ENCODE measurements around the gene NDFIP1.

NDFIP1 gene

GRCh38 chr5:142119051-142119625, 10.6 kb downstream of the NDFIP1 start:
- Histone ChIP-seq H2AFZ (ENCODE audit: low read length, unreplicated experiment) (no peak overlapping the region), H3K27ac (ENCODE audit: low read depth, low read length) (no peak overlapping the region), H3K4me3 (ENCODE audit: low read depth, low read length) (no peak overlapping the region), H3K36me3 (ENCODE audit: insufficient read depth, low read length) (peaks cover 21% of the 10 kb centered on the region), H3K4me1 (ENCODE audit: control insufficient read depth, insufficient read depth, low read length, unreplicated experiment) (peaks cover 27% of the 10 kb centered on the region), H3K79me2 (ENCODE audit: control insufficient read depth, insufficient read depth, low read length, unreplicated experiment) (peaks cover 82% of the 10 kb centered on the region), H3K27me3 (ENCODE audit: insufficient read depth, low read length) (no peaks in the 10 kb centered on the region)

DNA sequence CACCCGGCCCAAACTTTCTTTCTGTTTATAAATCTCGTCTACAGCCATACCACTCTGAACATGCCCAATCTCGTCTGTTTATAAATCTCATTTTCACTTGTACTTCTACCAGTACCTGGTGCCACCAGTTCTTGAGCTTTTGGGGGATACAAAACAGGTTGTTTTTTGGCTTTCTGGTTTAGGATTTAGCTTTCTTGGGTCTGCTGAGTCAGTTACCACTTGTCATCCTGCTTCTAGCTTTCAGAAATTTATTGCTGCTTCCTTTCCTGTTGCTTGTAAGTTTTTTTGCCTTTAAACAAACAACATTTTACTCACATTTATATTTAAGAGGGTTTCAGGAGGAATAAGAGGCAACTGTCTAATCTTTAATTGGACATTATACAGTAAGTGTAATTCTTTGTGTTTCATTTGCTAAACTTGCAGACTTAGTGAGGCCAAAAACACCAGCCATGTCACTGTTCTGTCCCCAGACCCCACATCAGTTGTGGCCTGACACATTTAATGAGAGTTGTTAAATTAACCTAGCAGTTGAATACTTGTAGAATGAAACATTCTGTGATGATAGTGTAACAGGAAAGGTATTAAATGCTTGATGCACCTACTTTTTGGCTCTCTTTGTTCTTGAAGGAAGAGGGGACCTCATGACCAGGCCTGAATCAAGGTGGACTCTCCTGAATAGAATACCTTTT, 11.8 kb downstream of the NDFIP1 start:
- Histone ChIP-seq H3K27ac (ENCODE audit: low read depth, low read length) (no peak overlapping the region), H3K27me3 (ENCODE audit: insufficient read depth, low read length) (no peaks in the 10 kb centered on the region), H3K36me3 (ENCODE audit: insufficient read depth, low read length) (peaks cover 26% of the 10 kb centered on the region), H2AFZ (ENCODE audit: low read length, unreplicated experiment) (no peak overlapping the region), H3K4me1 (ENCODE audit: control insufficient read depth, insufficient read depth, low read length, unreplicated experiment) (peaks cover 22% of the 10 kb centered on the region), H3K4me3 (ENCODE audit: low read depth, low read length) (no peak overlapping the region), H3K79me2 (ENCODE audit: control insufficient read depth, insufficient read depth, low read length, unreplicated experiment) (peaks cover 85% of the 10 kb centered on the region)

- H3K79me2 ChIP-seq (ENCODE audit: control insufficient read depth, insufficient read depth, low read length, unreplicated experiment): peaks cover 90% of the 10 kb centered on the region
- H2AFZ ChIP-seq (ENCODE audit: low read length, unreplicated experiment): no peak overlapping the region
- H3K4me3 ChIP-seq (ENCODE audit: low read depth, low read length): no peak overlapping the region
- no peaks in the 10 kb centered on the region for H3K27me3 ChIP-seq (ENCODE audit: insufficient read depth, low read length)
- H3K4me1 ChIP-seq (ENCODE audit: control insufficient read depth, insufficient read depth, low read length, unreplicated experiment): peaks cover 14% of the 10 kb centered on the region
- H3K36me3 ChIP-seq (ENCODE audit: insufficient read depth, low read length): peaks cover 26% of the 10 kb centered on the region
- no peak overlapping the region for H3K27ac ChIP-seq (ENCODE audit: low read depth, low read length)
Measured at GRCh38 chr5:142122121-142122520, 13.5 kb downstream of the NDFIP1 start.

DNA sequence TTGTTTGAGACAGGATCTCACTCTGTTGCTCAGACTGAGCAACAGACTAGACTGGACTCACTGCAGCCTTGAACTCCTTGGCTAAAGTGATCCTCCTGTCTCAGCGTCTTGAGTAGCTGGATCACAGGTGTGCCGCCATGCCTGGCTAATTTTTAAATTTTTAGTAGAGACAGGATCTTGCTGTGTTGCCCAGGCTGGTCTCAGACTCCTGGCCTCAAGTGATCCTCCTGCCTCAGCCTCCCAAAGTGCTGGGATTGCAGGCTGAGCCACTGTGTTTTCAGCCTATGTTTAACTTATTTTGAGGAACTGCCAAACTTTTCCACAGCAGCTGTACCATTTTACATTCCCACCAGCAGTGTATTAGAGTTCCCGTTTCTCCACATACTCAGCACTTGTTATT, 16.8 kb downstream of the NDFIP1 start:
- no peak overlapping the region for H3K4me3 ChIP-seq (ENCODE audit: low read depth, low read length)
- H3K79me2 ChIP-seq (ENCODE audit: control insufficient read depth, insufficient read depth, low read length, unreplicated experiment): peaks cover 90% of the 10 kb centered on the region
- no peak overlapping the region for H3K27ac ChIP-seq (ENCODE audit: low read depth, low read length)

DNA sequence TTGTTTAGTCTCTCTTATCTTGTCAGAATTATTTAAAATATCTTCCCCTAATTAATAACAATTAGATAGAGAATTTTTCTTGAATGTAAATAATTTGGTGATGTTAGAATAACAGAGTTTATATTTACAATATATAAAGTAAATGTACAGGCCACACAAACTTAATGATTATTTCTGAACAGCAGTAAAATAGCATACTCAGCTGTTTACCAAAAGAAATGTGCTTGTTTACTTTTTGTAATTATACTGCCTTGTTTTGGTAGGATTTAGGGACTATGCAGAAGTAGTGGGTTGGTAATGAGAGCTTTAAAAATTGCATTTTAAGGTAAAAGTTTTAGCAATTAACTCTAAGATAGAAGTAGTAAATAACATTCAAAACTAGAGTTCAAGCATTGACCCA, 17.4 kb downstream of the NDFIP1 start:
- no peak overlapping the region for H3K27ac ChIP-seq (ENCODE audit: low read depth, low read length)
- no peaks in the 10 kb centered on the region for H3K27me3 ChIP-seq (ENCODE audit: insufficient read depth, low read length)
- no peak overlapping the region for H2AFZ ChIP-seq (ENCODE audit: low read length, unreplicated experiment)
- H3K4me1 ChIP-seq (ENCODE audit: control insufficient read depth, insufficient read depth, low read length, unreplicated experiment): peaks cover 21% of the 10 kb centered on the region
- H3K79me2 ChIP-seq (ENCODE audit: control insufficient read depth, insufficient read depth, low read length, unreplicated experiment): peaks cover 90% of the 10 kb centered on the region
- peaks cover 21% of the 10 kb centered on the region; the same call in 1 of the 2 replicates for H3K36me3 ChIP-seq (ENCODE audit: insufficient read depth, low read length)
- no peak overlapping the region for H3K4me3 ChIP-seq (ENCODE audit: low read depth, low read length)

More for the DNA sequence above, 16.8 kb downstream of the NDFIP1 start:
- H3K4me1 ChIP-seq (ENCODE audit: control insufficient read depth, insufficient read depth, low read length, unreplicated experiment): peaks cover 25% of the 10 kb centered on the region
- no peaks in the 10 kb centered on the region for H3K27me3 ChIP-seq (ENCODE audit: insufficient read depth, low read length)
- peaks cover 23% of the 10 kb centered on the region; the same call in 1 of the 2 replicates for H3K36me3 ChIP-seq (ENCODE audit: insufficient read depth, low read length)
- H2AFZ ChIP-seq (ENCODE audit: low read length, unreplicated experiment): no peak overlapping the region

GRCh38 chr5:142128675-142129208, 20.2 kb downstream of the NDFIP1 start:
- Histone ChIP-seq H3K79me2 (ENCODE audit: control insufficient read depth, insufficient read depth, low read length, unreplicated experiment) (peaks cover 74% of the 10 kb centered on the region), H3K27me3 (ENCODE audit: insufficient read depth, low read length) (no peaks in the 10 kb centered on the region), H3K36me3 (ENCODE audit: insufficient read depth, low read length) (peaks cover 20% of the 10 kb centered on the region; the same call in 1 of the 2 replicates), H3K4me1 (ENCODE audit: control insufficient read depth, insufficient read depth, low read length, unreplicated experiment) (peaks cover 21% of the 10 kb centered on the region), H2AFZ (ENCODE audit: low read length, unreplicated experiment) (no peak overlapping the region), H3K27ac (ENCODE audit: low read depth, low read length) (peak overlapping the region; percentile 39), H3K4me3 (ENCODE audit: low read depth, low read length) (peak overlapping the region; percentile 70)

DNA sequence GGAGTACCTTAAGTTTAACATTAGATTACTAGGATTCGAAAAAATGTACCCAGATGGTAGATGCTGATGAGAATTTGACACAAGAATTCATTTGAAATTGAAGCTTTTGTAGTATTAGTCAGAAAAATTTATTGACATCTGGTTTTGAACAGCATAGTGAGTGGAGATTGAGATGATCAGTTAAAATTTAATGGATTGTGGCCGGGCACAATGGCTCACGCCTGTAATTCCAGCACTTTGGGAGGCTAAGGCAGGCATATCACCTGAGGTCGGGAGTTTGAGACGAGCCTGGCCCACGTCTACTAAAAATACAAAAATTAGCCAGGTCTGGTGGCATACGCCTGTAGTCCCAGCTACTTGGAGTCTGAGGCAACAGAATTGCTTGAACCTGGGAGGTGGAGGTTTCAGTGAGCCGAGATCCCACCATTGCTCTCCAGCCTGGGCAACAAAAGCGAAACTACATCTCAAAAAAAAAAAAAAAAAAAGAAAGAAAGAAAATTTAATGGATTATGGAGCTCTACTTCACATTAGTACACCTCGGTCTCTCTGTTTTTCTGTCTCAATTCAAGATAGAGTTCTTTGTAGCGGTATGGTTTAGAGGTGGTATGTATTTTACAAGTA, 21.0 kb downstream of the NDFIP1 start:
- Histone ChIP-seq H3K27me3 (ENCODE audit: insufficient read depth, low read length) (no peaks in the 10 kb centered on the region), H3K4me1 (ENCODE audit: control insufficient read depth, insufficient read depth, low read length, unreplicated experiment) (peaks cover 21% of the 10 kb centered on the region), H2AFZ (ENCODE audit: low read length, unreplicated experiment) (no peak overlapping the region), H3K79me2 (ENCODE audit: control insufficient read depth, insufficient read depth, low read length, unreplicated experiment) (peaks cover 69% of the 10 kb centered on the region), H3K4me3 (ENCODE audit: low read depth, low read length) (peak overlapping the region; percentile 70), H3K27ac (ENCODE audit: low read depth, low read length) (peak overlapping the region; percentile 52), H3K36me3 (ENCODE audit: insufficient read depth, low read length) (peaks cover 14% of the 10 kb centered on the region; the same call in 1 of the 2 replicates)

DNA sequence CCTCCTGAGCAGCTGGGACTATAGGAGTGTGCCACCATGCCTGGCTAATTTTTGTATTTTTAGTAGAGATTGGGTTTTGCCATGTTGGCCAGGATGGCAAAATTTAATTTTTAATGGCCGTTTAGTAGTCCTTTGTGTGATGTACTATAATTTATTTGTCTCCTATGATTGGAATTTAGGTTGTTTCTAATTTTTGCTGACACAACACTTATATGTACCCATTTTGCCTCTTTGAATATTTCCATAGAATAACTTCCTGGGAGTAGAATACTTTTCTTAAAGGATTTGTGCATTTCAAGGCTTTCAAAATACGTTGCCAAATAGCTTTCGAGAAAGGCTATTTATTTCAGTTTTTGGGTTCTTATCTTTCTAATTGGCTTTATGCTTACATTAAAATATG, 22.8 kb downstream of the NDFIP1 start:
- Histone ChIP-seq H3K27ac (ENCODE audit: low read depth, low read length) (no peak overlapping the region), H3K4me3 (ENCODE audit: low read depth, low read length) (no peak overlapping the region), H2AFZ (ENCODE audit: low read length, unreplicated experiment) (no peak overlapping the region), H3K36me3 (ENCODE audit: insufficient read depth, low read length) (peaks cover 22% of the 10 kb centered on the region; the same call in 1 of the 2 replicates), H3K27me3 (ENCODE audit: insufficient read depth, low read length) (no peaks in the 10 kb centered on the region), H3K4me1 (ENCODE audit: control insufficient read depth, insufficient read depth, low read length, unreplicated experiment) (peaks cover 21% of the 10 kb centered on the region), H3K79me2 (ENCODE audit: control insufficient read depth, insufficient read depth, low read length, unreplicated experiment) (peaks cover 53% of the 10 kb centered on the region)

DNA sequence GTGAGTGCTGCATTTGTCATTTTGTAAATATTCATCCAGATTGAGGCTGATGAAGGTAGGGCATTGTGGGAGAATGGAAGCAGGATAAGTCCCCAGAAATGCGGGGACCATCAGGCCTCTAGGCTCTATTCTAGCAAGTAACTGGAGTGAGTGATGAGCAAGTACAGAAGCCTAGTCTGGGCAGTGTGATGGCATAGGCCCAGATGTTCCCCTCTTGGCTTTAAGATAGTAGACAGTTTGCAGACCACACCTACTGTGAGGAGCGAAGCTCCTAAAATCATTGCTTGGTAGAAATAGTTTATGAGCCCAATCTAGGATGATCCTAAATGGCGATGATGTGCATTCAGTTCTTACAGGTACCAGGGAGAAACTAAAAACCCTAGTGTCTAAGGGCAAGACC, 24.3 kb downstream of the NDFIP1 start:
- Histone ChIP-seq H3K27ac (ENCODE audit: low read depth, low read length) (no peak overlapping the region), H3K27me3 (ENCODE audit: insufficient read depth, low read length) (no peaks in the 10 kb centered on the region), H3K79me2 (ENCODE audit: control insufficient read depth, insufficient read depth, low read length, unreplicated experiment) (peaks cover 41% of the 10 kb centered on the region), H3K4me3 (ENCODE audit: low read depth, low read length) (no peak overlapping the region), H3K36me3 (ENCODE audit: insufficient read depth, low read length) (peaks cover 22% of the 10 kb centered on the region; the same call in 1 of the 2 replicates), H3K4me1 (ENCODE audit: control insufficient read depth, insufficient read depth, low read length, unreplicated experiment) (peaks cover 20% of the 10 kb centered on the region), H2AFZ (ENCODE audit: low read length, unreplicated experiment) (no peak overlapping the region)

GRCh38 chr5:142133330-142134206, 25.0 kb downstream of the NDFIP1 start:
- Histone ChIP-seq H3K4me1 (ENCODE audit: control insufficient read depth, insufficient read depth, low read length, unreplicated experiment) (peaks cover 14% of the 10 kb centered on the region), H3K4me3 (ENCODE audit: low read depth, low read length) (no peak overlapping the region), H3K27ac (ENCODE audit: low read depth, low read length) (no peak overlapping the region), H3K36me3 (ENCODE audit: insufficient read depth, low read length) (peaks cover 22% of the 10 kb centered on the region; the same call in 1 of the 2 replicates), H2AFZ (ENCODE audit: low read length, unreplicated experiment) (no peak overlapping the region), H3K79me2 (ENCODE audit: control insufficient read depth, insufficient read depth, low read length, unreplicated experiment) (peaks cover 35% of the 10 kb centered on the region), H3K27me3 (ENCODE audit: insufficient read depth, low read length) (no peaks in the 10 kb centered on the region)
